NCI-H510A treated with DMSO at 0.1 percent for 48 hours (cell line): Measurements from ENCODE around the gene XPO4.

Source experiments
- DNase-seq: peaks from one replicate; lab custom pipeline; 2025; lab: John Stamatoyannopoulos, UW

XPO4 gene

GRCh38 chr13:20828539-20829364, 73.8 kb downstream of the XPO4 start:
- peak; percentile 30 for DNase-seq

- no peak for DNase-seq
Observed at GRCh38 chr13:20826843-20827560, 75.5 kb downstream of the XPO4 start.

GRCh38 chr13:20826301-20826700, 76.2 kb downstream of the XPO4 start:
- no peak for DNase-seq

GRCh38 chr13:20825477-20825875, 77.1 kb downstream of the XPO4 start:
- DNase-seq, result no peak

- no peak for DNase-seq
Observed at GRCh38 chr13:20824762-20825476, 77.6 kb downstream of the XPO4 start.

GRCh38 chr13:20823071-20823470, 79.5 kb downstream of the XPO4 start:
- no peak for DNase-seq

- DNase-seq, result no peak
Observed at GRCh38 chr13:20822406-20822805, 80.1 kb downstream of the XPO4 start.

GRCh38 chr13:20819715-20820114, 82.8 kb downstream of the XPO4 start:
- no peak for DNase-seq

GRCh38 chr13:20815464-20815863, 87.1 kb downstream of the XPO4 start:
- DNase-seq, result no peak

GRCh38 chr13:20814224-20814910, 88.2 kb downstream of the XPO4 start:
- no peak for DNase-seq

GRCh38 chr13:20812890-20813289, 89.7 kb downstream of the XPO4 start:
- no peak for DNase-seq

- DNase-seq, result no peak
Observed at GRCh38 chr13:20810808-20811207, 91.7 kb downstream of the XPO4 start.

- no peak for DNase-seq
Observed at GRCh38 chr13:20808874-20809273, 93.7 kb downstream of the XPO4 start.

GRCh38 chr13:20803180-20803965, 99.2 kb downstream of the XPO4 start:
- DNase-seq, result no peak

- DNase-seq, result no peak
Observed at GRCh38 chr13:20801707-20802106, 100.8 kb downstream of the XPO4 start.

- no peak for DNase-seq
Observed at GRCh38 chr13:20799726-20800416, 102.7 kb downstream of the XPO4 start.

- DNase-seq, result no peak
Observed at GRCh38 chr13:20798027-20798426, 104.5 kb downstream of the XPO4 start.

- DNase-seq, result no peak
Observed at GRCh38 chr13:20796791-20797508, 105.6 kb downstream of the XPO4 start.

- no peak for DNase-seq
Observed at GRCh38 chr13:20789665-20790064, 112.9 kb downstream of the XPO4 start.

- no peak for DNase-seq
Observed at GRCh38 chr13:20788312-20788711, 114.2 kb downstream of the XPO4 start.
